ENCODE measurements around the gene TIMM44. TPM values are rescaled to one million over a fixed set of nuclear protein-coding genes. Genes with fewer than 3 reads are reported as not detected.

Gene TIMM44
- total RNA-seq, 1 experiment from 2014 or later = 153 TPM

GRCh38 chr19:7883796-7884570 lies 59.5 kb downstream of the TIMM44 start:
- intact Hi-C loops (cut with micrococcal nuclease; ENCODE audit: unreplicated experiment) = no loop called here

GRCh38 chr19:7883105-7883504 lies 60.4 kb downstream of the TIMM44 start:
- H3K36me3 ChIP-seq (ENCODE audit: insufficient read depth, low read length, poor library complexity, severe bottlenecking) = no peaks in the 10 kb centered on the region
- CTCF ChIA-PET = interaction anchor here (0.6 to 0.8 kb wide), 2 partner anchors 14 to 61 kb away, joined by 6 to 9 read pairs; no protein-coding TSS in a partner anchor
- no peaks in the 10 kb centered on the region for H3K27me3 ChIP-seq (replicated peaks; ENCODE audit: insufficient read depth, low read depth, low read length, poor library complexity)
- no peak for TF ChIP-seq EZH2 (IDR thresholded peaks at IDR 0.05; ENCODE audit: borderline replicate concordance, low read depth, low read length, poor library complexity, severe bottlenecking)
- no peak for TF ChIP-seq CTCF (conservative IDR thresholded peaks at IDR 0.05; ENCODE audit: low read depth, low read length)
- H3K4me3 ChIP-seq (ENCODE audit: low read depth, low read length, poor library complexity, severe bottlenecking) = no peak overlapping the region
- H3K4me1 ChIP-seq (ENCODE audit: insufficient read depth, low read length, poor library complexity, severe bottlenecking) = no peaks in the 10 kb centered on the region
- no peak for DNase-seq (ENCODE audit: low spot score)
- H3K27ac ChIP-seq (ENCODE audit: low read depth, low read length, poor library complexity, severe bottlenecking) = no peak overlapping the region
- H3K9me3 ChIP-seq (ENCODE audit: low read depth, low read length, poor library complexity, severe bottlenecking) = no peaks in the 10 kb centered on the region
- POLR2A ChIA-PET (ENCODE audit: low non-redundant PET) = no interaction called here
- BruUV-seq (replicated peaks) = no TSS peak
- intact Hi-C loops (cut with micrococcal nuclease; ENCODE audit: unreplicated experiment) = no loop called here

More at GRCh38 chr19:7883796-7884570, 59.5 kb downstream of the TIMM44 start:
- no peaks in the 10 kb centered on the region for H3K4me1 ChIP-seq (ENCODE audit: insufficient read depth, low read length, poor library complexity, severe bottlenecking)
- BruUV-seq (replicated peaks) = no TSS peak
- no peak for TF ChIP-seq EZH2 (IDR thresholded peaks at IDR 0.05; ENCODE audit: borderline replicate concordance, low read depth, low read length, poor library complexity, severe bottlenecking)
- no peak for TF ChIP-seq CTCF (conservative IDR thresholded peaks at IDR 0.05; ENCODE audit: low read depth, low read length)
- CTCF ChIA-PET = interaction anchor here (0.6 to 0.8 kb wide), 2 partner anchors 15 to 60 kb away, joined by 6 to 9 read pairs; no protein-coding TSS in a partner anchor
- no peaks in the 10 kb centered on the region for H3K9me3 ChIP-seq (ENCODE audit: low read depth, low read length, poor library complexity, severe bottlenecking)
- POLR2A ChIA-PET (ENCODE audit: low non-redundant PET) = no interaction called here
- no peak overlapping the region for H3K27ac ChIP-seq (ENCODE audit: low read depth, low read length, poor library complexity, severe bottlenecking)
- H3K4me3 ChIP-seq (ENCODE audit: low read depth, low read length, poor library complexity, severe bottlenecking) = no peak overlapping the region
- no peaks in the 10 kb centered on the region for H3K27me3 ChIP-seq (replicated peaks; ENCODE audit: insufficient read depth, low read depth, low read length, poor library complexity)
- H3K36me3 ChIP-seq (ENCODE audit: insufficient read depth, low read length, poor library complexity, severe bottlenecking) = no peaks in the 10 kb centered on the region
- DNase-seq (ENCODE audit: low spot score) = no peak

- BruUV-seq (replicated peaks) = no TSS peak
- no peak for TF ChIP-seq EZH2 (IDR thresholded peaks at IDR 0.05; ENCODE audit: borderline replicate concordance, low read depth, low read length, poor library complexity, severe bottlenecking)
- TF ChIP-seq CTCF (conservative IDR thresholded peaks at IDR 0.05; ENCODE audit: low read depth, low read length) = no peak
- Histone ChIP-seq H3K4me3 (ENCODE audit: low read depth, low read length, poor library complexity, severe bottlenecking) (no peak overlapping the region), H3K36me3 (ENCODE audit: insufficient read depth, low read length, poor library complexity, severe bottlenecking) (no peaks in the 10 kb centered on the region), H3K27me3 (replicated peaks; ENCODE audit: insufficient read depth, low read depth, low read length, poor library complexity) (no peaks in the 10 kb centered on the region), H3K9me3 (ENCODE audit: low read depth, low read length, poor library complexity, severe bottlenecking) (no peaks in the 10 kb centered on the region), H3K27ac (ENCODE audit: low read depth, low read length, poor library complexity, severe bottlenecking) (no peak overlapping the region), H3K4me1 (ENCODE audit: insufficient read depth, low read length, poor library complexity, severe bottlenecking) (no peaks in the 10 kb centered on the region)
- POLR2A ChIA-PET (ENCODE audit: low non-redundant PET) = no interaction called here
- CTCF ChIA-PET = no interaction called here
- intact Hi-C loops (cut with micrococcal nuclease; ENCODE audit: unreplicated experiment) = no loop called here
- DNase-seq (ENCODE audit: low spot score) = no peak
Observed at GRCh38 chr19:7881910-7882309, 61.6 kb downstream of the TIMM44 start.

All from A673 (cell line).